ENCODE measurements around the gene HPCA.

- no peak for TF ChIP-seq CTCF (IDR thresholded peaks at IDR 0.05; ENCODE audit: low read length)
- no peak for TF ChIP-seq EZH2 (IDR thresholded peaks at IDR 0.05; ENCODE audit: borderline replicate concordance, low read length)
Measured at GRCh38 chr1:32871364-32872191, 14.7 kb upstream of the HPCA start.

Data from OCI-LY1 (cell line).